Bone marrow (tissue), 2 donors: ENCODE measurements around the gene KIAA0753.
"Not testable (repeated sequence)": the region's sequence is repeated elsewhere in the genome, so short reads cannot be mapped to it uniquely, and the experiment has no call there.

Source experiments
- DNase-seq, 2 donors: peaks; one replicate each; lab custom pipeline; 2025; lab: John Stamatoyannopoulos, UW

Gene KIAA0753

DNA sequence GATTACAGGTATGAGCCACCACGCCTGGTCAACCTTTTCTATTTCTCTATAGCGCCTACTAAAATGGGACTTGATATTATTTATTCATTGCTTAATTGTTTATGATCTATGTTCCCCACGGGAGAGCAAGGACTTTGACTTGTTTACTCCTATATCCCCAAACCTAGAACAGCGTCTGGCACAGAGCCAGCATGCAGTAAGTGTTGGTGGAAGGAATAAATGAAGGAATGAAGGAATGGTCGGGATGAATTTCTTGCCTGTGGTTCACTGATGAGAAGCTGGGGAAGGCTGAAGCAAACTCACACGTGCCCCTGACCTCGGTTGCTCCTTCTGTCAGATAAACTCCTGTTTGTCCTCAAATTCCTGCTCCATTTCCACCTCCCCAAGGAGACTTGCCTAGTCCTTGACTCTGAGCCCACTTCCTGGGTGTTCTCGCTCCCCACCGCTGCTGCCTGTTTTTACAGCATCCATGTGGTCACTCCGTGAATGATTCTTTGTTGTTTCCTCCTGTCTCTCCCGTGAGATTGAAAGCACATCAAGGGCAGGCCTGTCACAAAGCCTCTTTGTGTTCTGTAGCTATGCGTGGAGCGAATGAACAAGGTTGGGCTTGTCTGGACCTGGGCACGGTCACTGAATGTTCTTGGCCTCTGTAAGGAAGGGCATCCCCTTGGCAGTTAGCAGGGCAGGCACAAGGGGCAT, 28.4 kb upstream of the KIAA0753 start:
- DNase-seq: no peak

DNA sequence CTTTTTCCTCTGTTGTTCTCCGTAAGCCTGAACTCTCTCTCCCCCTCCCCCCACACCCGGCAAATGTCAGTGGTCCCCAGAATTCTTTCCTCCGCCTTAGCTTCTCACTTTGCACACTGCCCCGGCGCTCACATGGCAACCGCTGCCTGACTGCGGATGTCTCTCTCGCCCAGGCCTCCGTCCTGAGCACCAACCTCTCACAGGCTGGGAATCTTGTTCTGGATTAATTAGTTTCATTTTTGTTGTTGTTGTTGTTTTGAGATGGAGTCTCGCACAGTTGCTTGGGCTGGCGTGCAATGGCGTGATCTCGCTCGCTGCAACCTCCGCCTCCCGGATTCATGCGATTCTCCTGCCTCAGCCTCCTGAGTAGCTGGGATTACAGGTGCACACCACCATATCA, 27.7 kb upstream of the KIAA0753 start:
- DNase-seq: no peak

DNA sequence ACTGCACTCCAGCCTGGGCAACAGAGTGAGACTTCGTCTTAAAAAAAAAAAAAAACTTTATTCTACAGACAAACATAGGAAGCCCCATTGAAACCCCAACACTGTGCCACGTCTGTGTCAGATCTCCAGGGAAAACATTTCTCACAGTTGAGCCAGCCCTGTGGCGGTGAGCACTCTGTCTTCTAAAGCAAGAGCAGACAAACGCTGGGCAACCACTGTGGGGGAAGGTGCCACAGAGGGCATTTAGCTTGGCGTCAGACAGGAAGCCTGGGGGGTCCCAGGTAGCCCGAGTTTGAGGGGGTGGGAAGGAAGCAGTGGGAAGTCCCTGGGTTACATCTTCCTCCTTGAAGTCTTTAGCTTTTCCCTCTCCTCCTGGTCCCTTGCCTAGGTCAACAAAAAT, 27.0 kb upstream of the KIAA0753 start:
- no peak for DNase-seq

DNA sequence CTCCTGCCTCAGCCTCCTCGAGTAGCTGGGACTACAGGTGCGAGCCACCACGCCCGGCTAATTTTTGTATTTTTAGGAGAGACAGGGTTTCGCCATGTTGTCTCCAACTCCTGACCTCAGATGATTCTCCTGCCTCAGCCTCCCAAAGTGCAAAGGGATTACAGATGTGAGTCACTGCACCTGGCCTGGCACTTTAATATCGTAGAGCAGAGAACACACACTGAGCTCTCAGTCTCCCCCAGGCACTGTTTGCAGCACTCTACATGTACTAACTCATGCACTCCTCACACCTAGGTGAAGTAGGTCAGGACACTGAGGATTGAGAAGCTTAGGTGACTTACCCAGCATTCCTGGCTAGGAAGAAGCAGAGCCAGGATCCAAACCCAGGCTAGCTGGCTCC, 26.0 kb upstream of the KIAA0753 start:
- no peak for DNase-seq

DNA sequence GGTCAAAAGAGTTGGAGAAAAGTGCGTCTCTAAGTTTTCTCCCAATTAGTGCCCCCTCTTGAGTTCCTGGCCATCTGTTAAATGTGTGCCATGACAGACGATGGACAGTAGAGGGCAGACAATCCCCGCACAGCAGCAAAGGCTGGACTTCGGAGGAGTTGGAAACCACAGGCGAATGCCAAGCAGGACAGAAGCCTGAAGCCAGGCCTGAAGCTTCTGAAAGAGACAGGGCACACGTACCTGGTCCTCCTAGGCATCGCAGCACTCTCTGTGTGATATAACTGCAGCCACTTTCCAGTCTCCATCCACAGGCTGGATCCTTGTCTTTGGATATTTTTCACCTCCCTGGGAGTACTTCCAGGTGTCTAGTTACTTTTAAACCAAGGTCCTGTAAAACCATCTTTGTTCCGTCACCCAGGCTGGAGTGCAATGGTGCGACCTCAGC, 25.6 kb upstream of the KIAA0753 start:
- peak in 1 of 2 donors; percentile 44 for DNase-seq

DNA sequence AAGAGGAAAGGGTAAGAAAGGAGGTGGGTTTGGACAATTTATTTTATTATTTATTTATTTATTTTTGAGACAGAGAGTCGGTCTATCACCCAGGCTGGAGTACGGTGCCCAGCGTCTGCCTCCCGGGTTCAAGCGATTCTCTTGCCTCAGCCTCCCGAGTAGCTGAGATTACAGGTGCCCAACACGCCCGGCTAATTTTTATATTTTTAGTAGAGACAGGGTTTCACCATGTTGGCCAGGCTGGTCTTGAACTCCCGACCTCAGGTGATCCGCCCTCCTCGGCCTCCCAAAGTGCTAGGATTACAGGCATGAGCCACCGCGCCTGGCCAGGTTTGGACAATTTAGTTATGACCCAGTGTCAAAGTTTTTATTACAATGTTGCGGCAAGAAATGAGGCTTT, 22.7 kb upstream of the KIAA0753 start:
- not testable (repeated sequence) for DNase-seq

DNA sequence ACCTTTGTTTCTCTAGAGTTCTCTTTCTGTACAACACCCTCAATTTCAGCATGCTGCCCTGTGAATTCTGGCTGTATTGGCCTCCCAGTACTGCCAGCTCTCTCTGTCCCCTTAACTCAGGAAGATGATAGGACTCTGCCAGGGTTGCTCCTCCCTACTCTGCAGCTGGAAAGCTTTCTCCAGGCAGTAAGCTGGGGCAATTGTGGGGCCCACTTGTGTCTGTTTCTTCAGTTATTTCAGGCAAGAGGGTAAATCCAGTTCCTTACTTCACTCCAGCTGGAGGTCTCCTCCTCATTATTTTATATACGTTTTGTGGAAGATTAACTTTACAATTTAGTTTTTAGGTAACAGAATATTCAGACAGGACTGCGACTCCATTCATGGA, 20.9 kb upstream of the KIAA0753 start:
- no peak for DNase-seq

DNA sequence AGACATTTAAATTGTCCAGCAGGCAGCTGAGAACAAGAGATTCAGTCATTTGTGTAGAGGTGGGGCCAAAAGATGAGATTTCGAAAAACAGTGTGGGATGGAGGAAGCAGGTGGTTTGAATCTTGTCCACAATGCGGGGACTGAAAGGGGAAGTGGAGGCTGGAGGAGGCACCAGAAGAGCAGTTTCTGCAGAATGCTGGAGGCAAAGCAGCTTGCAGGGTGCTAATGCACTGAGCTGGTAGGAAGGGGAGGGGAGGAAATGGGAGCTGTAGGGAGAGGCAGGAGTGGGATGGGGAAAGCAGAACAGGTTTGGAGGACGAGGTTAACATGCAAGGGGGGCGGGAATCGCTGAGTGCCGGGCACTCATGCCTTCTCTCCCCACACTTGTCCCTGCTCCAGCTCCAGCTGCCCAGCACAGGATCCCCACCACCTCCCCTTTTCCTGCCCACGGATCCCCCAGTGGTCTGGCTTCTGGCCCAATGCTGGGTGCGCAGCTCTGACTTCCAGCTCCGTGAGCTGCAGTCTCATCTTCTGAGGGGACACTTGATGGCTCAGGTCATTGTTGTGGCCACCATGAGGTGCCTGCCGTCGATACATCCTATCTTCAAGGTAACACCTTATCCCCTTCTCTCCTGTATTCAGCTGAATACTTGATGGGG, 20.4 kb upstream of the KIAA0753 start:
- DNase-seq: peak in 1 of 2 donors; percentile 80

DNA sequence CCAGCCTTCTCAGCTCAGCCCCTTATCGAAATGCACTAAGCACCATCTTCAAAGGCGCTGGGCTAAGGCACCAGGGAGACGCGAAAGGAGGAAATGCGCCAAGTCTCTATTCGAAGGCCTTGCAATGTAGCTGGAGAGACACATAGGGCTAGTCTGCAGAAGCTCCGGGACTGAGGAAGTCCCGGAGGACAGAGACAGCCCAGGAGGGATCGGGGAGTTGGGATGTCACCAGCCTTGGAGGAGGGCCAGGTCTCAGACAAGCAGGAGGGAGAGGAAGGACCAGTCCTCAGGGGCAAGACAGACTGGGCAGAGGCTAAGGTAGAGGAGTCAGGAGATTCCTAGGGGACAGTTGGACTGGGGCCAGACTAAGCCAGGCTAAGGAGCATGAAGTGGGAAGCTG, 19.6 kb upstream of the KIAA0753 start:
- DNase-seq: no peak

DNA sequence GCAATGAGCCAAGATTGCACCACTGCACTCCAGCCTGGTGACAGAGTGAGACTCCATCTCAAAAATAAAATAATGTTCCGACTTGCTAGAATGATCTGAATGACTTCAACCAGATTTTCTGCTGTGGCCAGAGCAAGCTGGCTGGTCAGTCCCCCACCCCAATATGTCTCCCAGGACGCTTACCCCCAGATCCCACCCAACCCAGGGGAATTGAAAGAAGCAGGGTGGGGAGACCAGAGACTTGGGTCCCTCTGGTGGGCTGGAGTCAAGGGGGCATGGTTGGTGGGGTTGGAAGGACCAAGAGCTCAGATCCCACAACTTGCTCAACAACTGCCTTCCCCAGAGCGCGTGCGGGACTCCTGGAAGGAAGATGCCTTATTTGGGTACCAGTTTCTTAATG, 17.9 kb upstream of the KIAA0753 start:
- not testable (repeated sequence) for DNase-seq

DNA sequence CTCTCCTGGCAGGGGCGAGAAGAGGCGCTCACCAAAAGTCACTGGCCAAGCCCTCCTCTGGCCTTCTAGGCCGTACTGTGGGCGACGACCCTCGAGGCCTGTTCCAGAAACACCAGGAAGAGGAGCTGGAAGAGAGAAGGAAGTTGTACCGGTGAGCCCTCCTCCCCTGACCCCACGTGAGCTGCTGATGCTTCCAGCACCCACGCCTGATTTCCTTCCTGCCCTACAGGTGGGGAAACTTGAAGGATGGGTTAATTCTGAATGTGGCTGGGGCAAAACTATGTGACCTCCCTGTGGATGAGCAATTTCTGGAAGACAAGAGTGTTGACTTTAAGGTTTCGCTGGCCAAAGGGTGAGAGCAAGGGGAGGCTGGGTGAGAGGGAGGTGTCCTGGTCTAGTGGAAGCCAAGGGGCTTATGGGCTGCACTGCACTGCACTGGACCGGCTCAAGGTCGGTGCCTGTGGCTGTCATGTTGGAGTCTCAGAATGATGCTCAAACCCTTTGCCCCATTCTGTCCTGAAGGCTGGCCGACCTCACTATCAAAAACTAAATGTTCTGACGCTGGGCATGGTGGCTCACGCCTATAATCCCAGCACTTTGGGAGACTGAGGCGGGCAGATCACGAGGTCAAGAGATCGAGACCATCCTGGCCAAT, 17.2 kb upstream of the KIAA0753 start:
- DNase-seq: no peak

DNA sequence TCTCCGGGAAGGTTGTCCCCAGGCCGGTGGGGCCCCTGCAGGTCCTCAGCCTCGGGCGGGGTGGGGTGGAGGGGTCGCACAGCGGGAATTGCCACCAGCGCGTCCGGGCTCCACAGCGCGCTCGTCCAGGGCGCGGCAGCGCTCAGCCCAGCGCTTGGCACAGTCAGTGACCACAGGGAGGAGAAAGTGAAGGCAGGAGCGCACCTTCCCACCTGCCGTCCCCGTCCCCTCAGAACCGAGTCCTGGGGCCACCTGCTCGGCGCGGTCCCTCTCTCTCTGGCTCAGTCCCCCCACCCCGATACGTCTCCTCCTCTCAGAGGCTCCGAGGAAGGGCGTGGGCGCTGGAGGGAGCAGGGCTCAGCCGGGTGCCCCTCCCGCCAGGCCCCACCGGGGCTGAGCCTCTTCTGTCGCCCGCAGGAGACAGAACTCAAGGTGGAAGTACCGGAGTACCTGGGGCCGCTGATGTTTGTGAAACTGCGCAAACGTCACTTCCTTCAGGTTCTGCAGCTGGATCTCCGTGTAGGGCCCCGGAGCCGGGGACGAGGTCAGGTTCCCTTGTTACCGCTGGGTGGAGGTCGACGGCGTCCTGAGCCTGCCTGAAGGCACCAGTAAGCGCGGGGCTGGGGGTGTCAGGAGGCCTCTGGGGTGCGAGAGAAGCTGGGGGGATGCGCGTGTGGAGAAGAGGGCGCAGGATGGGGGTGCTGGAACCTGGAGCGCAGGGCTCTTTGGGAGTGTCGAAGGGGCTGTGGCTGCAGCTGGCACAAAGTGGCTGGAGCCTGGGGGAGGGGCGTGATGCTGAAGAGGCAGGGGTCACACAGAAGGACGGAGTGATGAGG, 16.5 kb upstream of the KIAA0753 start:
- DNase-seq: not testable (repeated sequence)

DNA sequence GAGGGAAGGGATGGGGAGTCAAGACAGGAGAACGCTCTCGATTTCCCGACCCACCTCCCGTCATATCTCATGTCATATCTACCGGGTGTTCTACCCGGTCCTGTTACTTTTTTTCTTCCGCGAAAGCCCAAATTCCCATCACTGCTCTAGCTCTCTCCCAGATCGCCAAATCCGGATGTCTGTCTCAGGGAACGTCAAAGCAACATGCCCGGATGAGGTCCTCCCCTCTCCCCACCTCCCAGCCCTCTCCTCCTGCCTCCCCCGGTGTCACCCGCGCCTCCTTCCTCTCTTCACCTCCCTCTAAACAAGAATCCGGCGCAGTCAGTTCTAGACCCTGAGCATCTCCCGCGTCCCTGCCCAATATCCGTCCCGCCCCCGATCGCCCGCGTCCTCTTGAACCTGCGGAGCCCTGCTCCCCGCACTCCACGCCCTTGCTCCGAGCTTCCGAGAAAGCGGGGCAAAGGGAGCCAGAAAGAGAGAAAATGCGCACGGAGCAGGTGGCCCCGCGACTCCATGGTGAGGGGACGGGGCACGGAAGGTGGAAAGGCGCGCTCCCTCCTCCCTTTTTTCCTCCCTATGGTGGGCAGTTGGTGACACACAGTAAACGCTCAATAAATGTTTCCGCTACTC, 15.3 kb upstream of the KIAA0753 start:
- DNase-seq: not testable (repeated sequence)

DNA sequence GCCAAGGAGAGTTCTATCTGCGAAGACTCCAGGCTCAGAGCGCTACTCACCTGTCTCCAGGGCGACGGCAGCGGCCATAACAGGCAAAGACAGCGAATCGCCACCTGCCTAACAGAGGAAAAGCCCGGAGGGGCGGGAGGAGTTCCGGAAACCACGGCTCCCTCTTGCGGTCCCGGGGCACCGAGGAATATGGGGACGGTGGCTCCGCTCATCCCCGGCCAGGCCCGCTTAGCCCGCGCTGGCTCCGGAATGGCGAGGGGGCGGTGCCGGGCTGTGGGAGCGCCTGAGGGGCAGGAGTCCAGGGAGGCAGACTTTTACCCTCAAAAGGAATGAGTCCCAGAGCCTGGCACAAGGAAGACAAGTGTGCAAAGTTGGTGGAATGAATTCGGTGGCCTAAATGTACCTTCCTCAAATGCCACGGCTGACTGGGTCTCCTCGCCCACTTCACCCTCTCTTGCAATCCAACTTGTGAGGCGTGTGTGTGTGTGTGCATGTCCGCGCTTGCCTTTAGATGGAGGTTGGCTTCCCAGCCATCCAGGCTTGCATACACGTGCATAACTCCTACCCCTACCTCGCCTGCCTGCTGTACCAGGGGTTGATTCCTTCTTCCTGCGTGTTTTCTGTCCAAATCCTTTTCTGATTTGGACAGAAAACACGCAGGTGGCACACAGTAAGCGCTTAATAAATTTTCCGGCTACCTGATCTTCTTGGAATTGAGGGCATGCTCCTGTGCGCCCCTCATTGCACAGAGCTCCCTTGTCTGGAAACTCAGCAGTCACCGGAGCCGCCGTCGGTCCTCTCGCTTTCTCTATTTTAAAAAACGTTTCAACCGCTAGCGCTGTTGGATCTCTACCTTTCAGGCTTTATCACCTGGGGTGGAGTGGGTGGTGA, 14.6 kb upstream of the KIAA0753 start:
- no peak for DNase-seq

DNA sequence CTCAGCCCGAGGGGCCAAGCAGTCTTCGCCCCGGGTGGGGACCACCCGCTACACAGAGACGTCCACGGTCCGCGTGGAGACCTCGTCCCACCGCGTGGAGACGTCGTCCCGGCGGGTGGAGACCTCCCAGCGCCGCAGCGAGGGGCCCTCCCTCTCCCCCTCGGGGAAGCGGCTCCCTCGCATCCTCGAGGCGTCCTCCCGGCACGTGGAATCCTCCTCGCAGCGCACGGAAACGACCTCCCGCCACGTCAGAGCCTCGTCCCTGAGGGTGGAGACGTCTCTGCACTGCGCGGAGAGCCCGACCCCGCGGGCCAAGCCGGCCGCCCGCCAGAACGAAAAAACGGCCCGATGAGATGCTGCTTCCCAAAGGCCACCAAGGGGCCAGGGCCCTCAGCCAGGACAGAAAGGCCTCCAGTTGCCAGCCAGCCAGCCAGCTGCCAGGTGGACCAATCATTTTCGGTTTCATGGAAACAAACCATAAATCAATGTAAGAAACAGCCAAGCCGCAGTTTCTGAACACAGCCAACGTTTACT, 11.5 kb upstream of the KIAA0753 start:
- DNase-seq: no peak

DNA sequence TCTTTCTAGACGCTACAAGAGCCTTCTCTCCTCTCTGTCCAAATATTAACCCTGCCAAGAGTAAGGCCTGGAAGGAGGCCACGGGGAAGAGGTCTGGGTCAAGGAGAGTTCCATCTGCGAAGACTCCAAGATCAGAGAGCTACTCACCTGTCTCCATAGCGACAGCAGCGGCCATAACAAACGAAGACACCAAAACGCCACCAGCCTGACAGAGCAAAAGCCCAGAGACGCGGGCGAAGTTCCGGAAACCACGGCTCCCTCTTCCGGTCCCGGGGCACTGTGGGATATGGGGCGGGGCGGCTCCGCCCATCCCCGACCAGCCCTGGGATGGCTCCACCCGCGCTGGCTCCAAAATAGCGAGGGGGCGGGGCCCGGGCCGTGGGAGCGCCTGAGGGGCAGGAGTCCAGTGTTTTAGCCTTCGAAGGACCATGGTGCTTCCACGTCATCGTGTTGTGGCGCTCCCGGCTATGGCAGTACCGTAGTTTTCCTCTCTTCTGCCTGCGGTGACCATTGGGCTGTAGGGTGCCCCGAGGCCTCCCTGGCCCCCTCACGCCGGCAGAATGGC, 10.9 kb upstream of the KIAA0753 start, which contains the start of the genes C17orf100 and MED31:
TSS of gene C17orf100 (plus strand) at position 409 of the 565 bp plus-strand sequence. CDS start at position 561, 152 bp downstream.
TSS of gene MED31 (minus strand) at position 252 of the 565 bp plus-strand sequence. CDS start at position 175, 77 bp downstream.
- peak; percentile 74 to 86 for DNase-seq

DNA sequence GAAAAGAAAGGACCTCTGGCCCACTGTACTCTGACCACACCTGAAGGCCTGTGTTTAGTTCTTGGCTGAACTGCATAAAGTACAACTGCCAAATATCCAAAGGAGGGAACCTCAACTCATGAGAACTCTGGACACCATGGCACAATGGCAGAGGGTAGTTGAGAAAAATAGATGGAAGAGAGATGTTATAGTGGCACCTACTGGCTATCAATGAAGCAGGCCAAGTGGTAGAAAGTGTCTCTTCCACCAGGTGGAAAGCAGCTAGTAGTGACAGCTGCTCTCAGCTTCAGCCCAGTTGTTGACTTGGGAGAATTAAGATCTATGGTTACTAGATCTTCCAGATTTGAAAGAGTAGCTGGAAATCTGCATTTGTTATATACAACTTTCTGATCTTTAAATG, 7.7 kb upstream of the KIAA0753 start:
- DNase-seq: peak in 1 of 2 donors; percentile 16

DNA sequence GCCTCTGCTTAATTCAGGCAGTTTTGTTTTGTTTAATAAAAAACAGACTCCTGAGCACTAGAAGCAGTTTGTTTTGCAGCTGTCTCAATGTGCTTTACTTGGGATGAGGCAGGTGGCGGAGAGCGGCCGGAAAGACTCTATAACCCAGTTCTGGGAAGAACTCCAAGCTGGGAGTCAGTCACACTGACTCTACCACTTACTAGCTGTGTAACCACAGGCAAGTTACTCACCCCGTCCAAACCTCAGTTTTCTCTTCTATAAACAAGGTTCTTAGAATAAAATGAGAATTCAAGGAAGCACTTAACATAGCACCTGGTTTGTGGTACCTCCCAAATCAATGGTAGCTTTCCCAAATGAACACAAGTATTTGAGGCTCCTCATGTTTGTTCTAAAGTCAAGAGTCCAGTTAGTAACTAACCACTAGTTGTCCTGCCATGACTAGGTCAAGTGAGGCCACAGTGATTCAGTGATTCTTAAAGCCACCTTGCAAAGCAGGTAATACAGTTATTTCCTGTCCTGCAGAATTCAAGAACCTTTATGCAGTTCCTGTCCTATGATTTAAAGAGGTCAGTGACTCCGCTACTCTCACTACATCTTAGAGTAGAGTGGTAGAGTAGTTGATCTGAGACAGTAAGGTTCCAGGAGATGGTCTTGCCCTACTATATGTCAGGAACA, 3.1 kb upstream of the KIAA0753 start:
- no peak for DNase-seq

DNA sequence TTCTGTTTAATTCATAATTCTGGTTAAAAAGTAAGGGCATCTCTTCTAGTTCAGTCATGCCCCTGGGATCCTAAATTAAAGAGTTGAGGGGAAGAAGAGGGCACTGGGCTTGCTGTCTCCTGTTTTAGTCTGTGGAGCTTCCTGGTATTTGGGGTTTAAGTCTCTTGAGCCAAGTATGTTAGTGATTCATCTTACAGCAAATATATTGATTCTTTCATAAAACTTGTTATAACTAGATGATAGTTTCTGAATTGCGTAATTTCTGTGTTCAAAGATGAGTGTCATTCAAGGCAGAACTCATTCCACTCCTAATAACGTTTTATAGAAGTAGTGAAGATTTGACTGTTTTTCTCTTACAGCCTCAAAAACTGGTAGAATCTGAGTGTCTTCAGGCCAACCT, 2.1 kb upstream of the KIAA0753 start:
- no peak for DNase-seq
